Neutrophil (primary cell): ENCODE results near the gene NAA60.
A peak's percentile ranks its signal among the peaks of the same experiment; 100 is the strongest.
"Not testable (repeated sequence)": the region's sequence is repeated elsewhere in the genome, so short reads cannot be mapped to it uniquely, and the experiment has no call there.

Source experiments
- H3K27ac ChIP-seq: fragments of 200-600 bp; sonication (generic); 2 replicates; pipeline ENCODE4 v1.5.1; 2016; ENCODE audit warnings: mild to moderate bottlenecking, moderate library complexity
- H3K27me3 ChIP-seq: fragments of 200-600 bp; sonication (generic); 2 replicates; pipeline ENCODE4 v1.6.0; 2016; ENCODE audit warnings: mild to moderate bottlenecking
- H3K36me3 ChIP-seq: fragments of 200-600 bp; sonication (generic); 2 replicates; pipeline ENCODE4 v1.5.1; 2017
- H3K4me1 ChIP-seq, 2 experiments: fragments of 200-600 bp in 1 of 2; sonication (generic) in 1 of 2; 1 replicate in 1 of 2; 2 replicates in 1 of 2; pipeline versions ENCODE4 v1.5.1 to v1.6.1; 2013 to 2016; ENCODE audit warnings: low read depth in 1 of 2, low read length in 1 of 2, mild to moderate bottlenecking in 1 of 2, moderate library complexity in 1 of 2; ENCODE audit not compliant: control insufficient read depth in 1 of 2, insufficient read depth in 1 of 2
- H3K4me3 ChIP-seq, 2 experiments: fragments of 200-600 bp in 1 of 2; sonication (generic) in 1 of 2; 1 replicate in 1 of 2; 2 replicates in 1 of 2; pipeline ENCODE4 v1.5.1; 2013 to 2016; ENCODE audit warnings: low read depth in 1 of 2, low read length in 1 of 2, mild to moderate bottlenecking in 1 of 2, moderate library complexity in 1 of 2
- H3K9me3 ChIP-seq: fragments of 200-600 bp; sonication (generic); 2 replicates; pipeline ENCODE4 v1.5.1; 2016
- CTCF ChIP-seq: fragments of 200-600 bp; sonication (generic); IDR thresholded peaks from 2 replicates; pipeline ENCODE4 v1.5.1; 2016; ENCODE audit warnings: antibody characterized with exemption

The NAA60 gene

GRCh38 chr16:3523281-3523680, 79.8 kb downstream of the NAA60 start:
- no peaks in the 10 kb centered on the region for H3K4me1 ChIP-seq
- no peaks in the 10 kb centered on the region for H3K36me3 ChIP-seq
- no peak for TF ChIP-seq CTCF
- no peak overlapping the region for H3K4me3 ChIP-seq
- no peaks in the 10 kb centered on the region for H3K27me3 ChIP-seq
- no peak overlapping the region for H3K27ac ChIP-seq
- no peaks in the 10 kb centered on the region for H3K9me3 ChIP-seq

- no peak for TF ChIP-seq CTCF
- H3K27me3 ChIP-seq = no peaks in the 10 kb centered on the region
- no peak overlapping the region for H3K4me3 ChIP-seq
- H3K36me3 ChIP-seq = no peaks in the 10 kb centered on the region
- no peaks in the 10 kb centered on the region for H3K9me3 ChIP-seq
- no peak overlapping the region for H3K27ac ChIP-seq
- no peaks in the 10 kb centered on the region for H3K4me1 ChIP-seq
Measured at GRCh38 chr16:3525951-3526350, 82.5 kb downstream of the NAA60 start.

GRCh38 chr16:3527216-3527829, 83.8 kb downstream of the NAA60 start:
- peak; percentile 25 for TF ChIP-seq CTCF
- not testable (repeated sequence) for H3K9me3 ChIP-seq, H3K36me3 ChIP-seq

GRCh38 chr16:3528406-3528805, 84.9 kb downstream of the NAA60 start:
- no peaks in the 10 kb centered on the region for H3K4me1 ChIP-seq
- H3K4me3 ChIP-seq = no peak overlapping the region
- H3K36me3 ChIP-seq = no peaks in the 10 kb centered on the region
- no peak for TF ChIP-seq CTCF
- H3K27ac ChIP-seq = no peak overlapping the region
- H3K27me3 ChIP-seq = no peaks in the 10 kb centered on the region
- H3K9me3 ChIP-seq = no peaks in the 10 kb centered on the region

More at GRCh38 chr16:3527216-3527829, 83.8 kb downstream of the NAA60 start:
- not testable (repeated sequence) for H3K4me1 ChIP-seq, H3K4me3 ChIP-seq, H3K27me3 ChIP-seq, H3K27ac ChIP-seq

DNA sequence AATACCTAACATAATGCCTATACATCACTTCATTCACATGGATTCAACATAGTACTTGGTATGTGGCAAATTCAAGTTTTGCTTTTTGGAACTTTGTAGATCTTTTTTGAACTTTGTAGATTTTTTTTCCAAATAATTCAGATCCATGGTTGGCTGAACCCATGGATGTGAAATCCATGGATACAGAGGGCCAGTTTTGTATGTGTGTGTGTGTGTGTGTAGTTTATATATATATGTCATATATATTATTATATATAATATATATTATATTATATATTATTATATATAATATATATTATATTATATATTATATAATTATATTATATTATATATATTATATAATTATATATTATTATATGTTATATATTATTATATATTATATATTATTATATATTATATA, 85.7 kb downstream of the NAA60 start:
- H3K4me3 ChIP-seq = no peak overlapping the region
- TF ChIP-seq CTCF = no peak
- H3K27ac ChIP-seq = no peak overlapping the region
- H3K27me3 ChIP-seq = no peaks in the 10 kb centered on the region
- no peaks in the 10 kb centered on the region for H3K9me3 ChIP-seq
- no peaks in the 10 kb centered on the region for H3K4me1 ChIP-seq
- no peaks in the 10 kb centered on the region for H3K36me3 ChIP-seq
